ENCODE data around the gene AMMECR1. TPM values are rescaled to one million over a fixed set of nuclear protein-coding genes. Genes with fewer than 3 reads are reported as not detected.
"Not testable (repeated sequence)": the region's sequence is repeated elsewhere in the genome, so short reads cannot be mapped to it uniquely, and the experiment has no call there.

Gene AMMECR1
- total and polyA plus RNA-seq, 2 of the 4 experiments (the other 2 are of a cell fraction) = 7.0 to 11.3 TPM

- no peak overlapping the region for H2BK15ac ChIP-seq (ENCODE audit: low read depth, low read length)
- no peak for ATAC-seq (ENCODE audit: low read depth)
- no peak for DNase-seq
- no peak overlapping the region for H4K8ac ChIP-seq (ENCODE audit: low read depth in 2 of 2, low read length in 2 of 2)
- no peaks in the 10 kb centered on the region; the same call in 1 of the 2 replicates for H3K27me3 ChIP-seq (ENCODE audit: control insufficient read depth, insufficient read depth, low read length)
- H2BK20ac ChIP-seq (ENCODE audit: low read depth, low read length) = no peak overlapping the region
- H4K20me1 ChIP-seq (ENCODE audit: insufficient read depth, low read length) = no peaks in the 10 kb centered on the region
- no peak overlapping the region for H4K91ac ChIP-seq (ENCODE audit: insufficient read depth, low read depth, low read length)
- in situ Hi-C loops (cut with MboI; ENCODE audit: low sequenced_read_pairs) (loop anchor here (5.0 to 10.0 kb wide), 2 partner anchors 257 to 699 kb away; no protein-coding TSS in a partner anchor), dilution Hi-C loops (cut with HindIII; ENCODE audit: low sequenced_read_pairs, unreplicated experiment) (no loop called here), intact Hi-C loops (cut with micrococcal nuclease) (loop anchor here (1.0 to 5.0 kb wide), 3 partner anchors 253 to 692 kb away; no protein-coding TSS in a partner anchor)
- peaks cover 2% of the 10 kb centered on the region; the same call in 1 of the 2 replicates for H3K4me1 ChIP-seq (ENCODE audit: control insufficient read depth, insufficient read depth, low read length)
- H3K4me2 ChIP-seq (ENCODE audit: low read depth, low read length) = no peak overlapping the region
- no TSS peak for BruUV-seq (replicated peaks)
- H3K56ac ChIP-seq (ENCODE audit: extremely low read depth, insufficient read depth, low read length) = no peak overlapping the region
- H3K4me3 ChIP-seq (ENCODE audit: insufficient read depth, low read depth, low read length) = no peak overlapping the region
- H3K36me3 ChIP-seq (ENCODE audit: control insufficient read depth, insufficient read depth, low read length) = no peaks in the 10 kb centered on the region
- no peak overlapping the region for H2AK9ac ChIP-seq (replicated peaks; ENCODE audit: low read depth, low read length, poor library complexity)
- no peak overlapping the region for H3K14ac ChIP-seq (replicated peaks; ENCODE audit: low read depth, low read length)
- no peaks in the 10 kb centered on the region for H3K9me3 ChIP-seq (ENCODE audit: control insufficient read depth, insufficient read depth, low read length)
- TF ChIP-seq POLR2A (IDR thresholded peaks at IDR 0.05; ENCODE audit: low read depth, low read length) (no peak), NFE2L2 (IDR thresholded peaks at IDR 0.05; ENCODE audit: low read depth, low read length) (no peak), MAFK (IDR thresholded peaks at IDR 0.05; ENCODE audit: low read depth, low read length) (no peak), MXI1 (IDR thresholded peaks at IDR 0.05; ENCODE audit: borderline replicate concordance, low read depth, low read length) (no peak)
- TF ChIP-seq, protein P1, sequence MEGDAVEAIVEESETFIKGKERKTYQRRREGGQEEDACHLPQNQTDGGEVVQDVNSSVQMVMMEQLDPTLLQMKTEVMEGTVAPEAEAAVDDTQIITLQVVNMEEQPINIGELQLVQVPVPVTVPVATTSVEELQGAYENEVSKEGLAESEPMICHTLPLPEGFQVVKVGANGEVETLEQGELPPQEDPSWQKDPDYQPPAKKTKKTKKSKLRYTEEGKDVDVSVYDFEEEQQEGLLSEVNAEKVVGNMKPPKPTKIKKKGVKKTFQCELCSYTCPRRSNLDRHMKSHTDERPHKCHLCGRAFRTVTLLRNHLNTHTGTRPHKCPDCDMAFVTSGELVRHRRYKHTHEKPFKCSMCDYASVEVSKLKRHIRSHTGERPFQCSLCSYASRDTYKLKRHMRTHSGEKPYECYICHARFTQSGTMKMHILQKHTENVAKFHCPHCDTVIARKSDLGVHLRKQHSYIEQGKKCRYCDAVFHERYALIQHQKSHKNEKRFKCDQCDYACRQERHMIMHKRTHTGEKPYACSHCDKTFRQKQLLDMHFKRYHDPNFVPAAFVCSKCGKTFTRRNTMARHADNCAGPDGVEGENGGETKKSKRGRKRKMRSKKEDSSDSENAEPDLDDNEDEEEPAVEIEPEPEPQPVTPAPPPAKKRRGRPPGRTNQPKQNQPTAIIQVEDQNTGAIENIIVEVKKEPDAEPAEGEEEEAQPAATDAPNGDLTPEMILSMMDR (conservative IDR thresholded peaks at IDR 0.05; ENCODE audit: low read depth, low read length) = no peak
- CTCF ChIA-PET = interaction anchor here (0.5 to 1.1 kb wide), 3 partner anchors 29 to 279 kb away, joined by 3 to 4 read pairs (median 3); no protein-coding TSS in a partner anchor
- peaks cover 2% of the 10 kb centered on the region; the same call in 1 of the 2 replicates for H3K9me1 ChIP-seq (ENCODE audit: insufficient read depth, low read length)
- no peak overlapping the region for H3K27ac ChIP-seq (ENCODE audit: insufficient read depth, low read length)
- peaks cover 0 to 2% of the 10 kb centered on the region in 2 experiments; a peak in 3 of 4 replicates for H3K79me1 ChIP-seq (ENCODE audit: low read depth in 1 of 2, low read length in 2 of 2)
- no peak overlapping the region for H2BK5ac ChIP-seq (ENCODE audit: low read depth, low read length, poor library complexity, severe bottlenecking)
- no peak overlapping the region for H4K5ac ChIP-seq (ENCODE audit: low read depth, low read length)
- H3K4ac ChIP-seq (ENCODE audit: low read depth, low read length) = no peak overlapping the region
- no peak overlapping the region for H3K18ac ChIP-seq (ENCODE audit: low read depth, low read length)
- POLR2A ChIA-PET (ENCODE audit: unreplicated experiment) = no interaction called here
- H2AFZ ChIP-seq (replicated peaks; ENCODE audit: low read length, poor library complexity) = no peak overlapping the region
- H3K9ac ChIP-seq (ENCODE audit: low read depth, low read length) = no peak overlapping the region
- no peak overlapping the region for H3K23ac ChIP-seq (ENCODE audit: low read depth, low read length)
- H2BK120ac ChIP-seq (ENCODE audit: low read depth, low read length) = no peak overlapping the region
- no peak overlapping the region for H2AK5ac ChIP-seq (ENCODE audit: low read depth, low read length)
- WGBS, 2 experiments (ENCODE audit: extremely low coverage in 2 of 2, insufficient read length in 1 of 2) = no CpG with 5 or more reads among the region's 1 CpG
Observed at GRCh38 chrX:110155759-110156158, 162.1 kb downstream of the AMMECR1 start.

DNA sequence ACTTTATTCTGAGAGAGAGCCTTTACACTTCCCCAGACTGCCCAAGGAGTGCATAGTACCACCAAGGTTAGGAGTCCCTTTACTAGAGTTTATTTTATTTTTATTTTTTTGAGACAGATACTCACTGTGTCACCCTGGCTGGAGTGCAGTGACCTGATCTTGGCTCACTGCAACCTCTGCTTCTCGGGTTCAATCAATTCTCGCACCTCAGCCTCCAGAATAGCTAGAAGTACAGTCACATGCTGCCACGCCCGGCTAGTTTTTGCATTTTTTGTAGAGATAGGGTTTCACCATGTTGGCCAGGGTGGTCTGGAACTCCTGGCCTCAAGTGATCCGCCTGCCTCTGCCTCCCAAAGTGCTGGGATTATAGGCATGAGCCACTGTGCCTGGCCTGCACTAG is 163.6 kb downstream of the AMMECR1 start:
- H3K9ac ChIP-seq (ENCODE audit: low read depth, low read length); H3K4ac ChIP-seq (ENCODE audit: low read depth, low read length); H3K23ac ChIP-seq (ENCODE audit: low read depth, low read length); H3K9me3 ChIP-seq (ENCODE audit: control insufficient read depth, insufficient read depth, low read length); H3K14ac ChIP-seq (replicated peaks; ENCODE audit: low read depth, low read length); H3K4me3 ChIP-seq (ENCODE audit: insufficient read depth, low read depth, low read length); H3K27me3 ChIP-seq (ENCODE audit: control insufficient read depth, insufficient read depth, low read length); H2AK9ac ChIP-seq (replicated peaks; ENCODE audit: low read depth, low read length, poor library complexity); dilution Hi-C loops (cut with HindIII; ENCODE audit: low sequenced_read_pairs, unreplicated experiment); ATAC-seq (ENCODE audit: low read depth); H3K27ac ChIP-seq (ENCODE audit: insufficient read depth, low read length); H4K20me1 ChIP-seq (ENCODE audit: insufficient read depth, low read length); H3K4me1 ChIP-seq (ENCODE audit: control insufficient read depth, insufficient read depth, low read length); H2AFZ ChIP-seq (replicated peaks; ENCODE audit: low read length, poor library complexity); H2AK5ac ChIP-seq (ENCODE audit: low read depth, low read length); H2BK5ac ChIP-seq (ENCODE audit: low read depth, low read length, poor library complexity, severe bottlenecking); H4K8ac ChIP-seq (ENCODE audit: low read depth in 2 of 2, low read length in 2 of 2); POLR2A ChIA-PET (ENCODE audit: unreplicated experiment); intact Hi-C loops (cut with micrococcal nuclease); H4K5ac ChIP-seq (ENCODE audit: low read depth, low read length); H3K4me2 ChIP-seq (ENCODE audit: low read depth, low read length); H3K9me1 ChIP-seq (ENCODE audit: insufficient read depth, low read length); H3K79me1 ChIP-seq (ENCODE audit: low read depth in 1 of 2, low read length in 2 of 2); H2BK120ac ChIP-seq (ENCODE audit: low read depth, low read length); DNase-seq; H3K36me3 ChIP-seq (ENCODE audit: control insufficient read depth, insufficient read depth, low read length); BruUV-seq (replicated peaks); CTCF ChIA-PET; H4K91ac ChIP-seq (ENCODE audit: insufficient read depth, low read depth, low read length); H3K56ac ChIP-seq (ENCODE audit: extremely low read depth, insufficient read depth, low read length); H3K18ac ChIP-seq (ENCODE audit: low read depth, low read length); H2BK15ac ChIP-seq (ENCODE audit: low read depth, low read length); H2BK20ac ChIP-seq (ENCODE audit: low read depth, low read length): not testable (repeated sequence)
- in situ Hi-C loops (cut with MboI; ENCODE audit: low sequenced_read_pairs) = loop anchor here (10.0 kb wide), 1 partner anchor 700 kb away; no protein-coding TSS in a partner anchor
- WGBS, 2 experiments (ENCODE audit: extremely low coverage in 2 of 2, insufficient read length in 1 of 2) = no CpG with 5 or more reads among the region's 5 CpGs
